Gastroesophageal sphincter (tissue), 4 donors: Measurements from ENCODE around the gene USP50. TPM values are rescaled to one million over a fixed set of nuclear protein-coding genes. Genes with fewer than 3 reads are reported as not detected.
"Not testable (repeated sequence)": the region's sequence is repeated elsewhere in the genome, so short reads cannot be mapped to it uniquely, and the experiment has no call there.

Experiments
- ATAC-seq: fragments of 150-250 bp; one replicate; pipeline ENCODE4 v1.9.1; 2016; ENCODE audit warnings: mild to moderate bottlenecking, moderate library complexity
- H3K27ac ChIP-seq, 4 donors: fragments of 200-600 bp; sonication (generic) in 3 of 4; 1 replicate in 3 of 4; 2 replicates in 1 of 4; pipeline ENCODE4 v1.5.1; 2016 to 2019
- H3K27me3 ChIP-seq: fragments of 200-600 bp; sonication (generic); one replicate; pipeline ENCODE4 v1.5.1; 2019
- H3K36me3 ChIP-seq, 2 donors: fragments of 200-600 bp; sonication (generic); one replicate each; pipeline ENCODE4 v1.5.1; 2019; ENCODE audit warnings: control low read depth in 1 of 2
- H3K4me1 ChIP-seq, 3 donors: fragments of 200-600 bp; sonication (generic); 1 replicate in 2 of 3; 2 replicates in 1 of 3; pipeline ENCODE4 v1.5.1; 2016 to 2019; ENCODE audit warnings: control low read depth in 2 of 3
- H3K4me3 ChIP-seq, 2 donors: fragments of 200-600 bp; sonication (generic); one replicate each; pipeline ENCODE4 v1.5.1; 2019; ENCODE audit warnings: mild to moderate bottlenecking in 1 of 2, moderate library complexity in 1 of 2
- H3K9me3 ChIP-seq, 3 donors: fragments of 200-600 bp; sonication (generic); one replicate each; pipeline ENCODE4 v1.5.1; 2017 to 2019; ENCODE audit warnings: control low read depth in 2 of 3
- CTCF ChIP-seq, 4 experiments: fragments of 200-600 bp in 2 of 4; fragments of 450-650 bp in 2 of 4; sonication (generic) in 1 of 4; IDR thresholded peaks; one replicate each; pipeline ENCODE4 v1.5.1; 2017 to 2019; ENCODE audit warnings: antibody characterized with exemption in 4 of 4, mild to moderate bottlenecking in 2 of 4, moderate library complexity in 2 of 4
- EP300 ChIP-seq: sonication (generic); formaldehyde crosslinking; IDR thresholded peaks from one replicate; pipeline ENCODE4 v1.6.1; 2017; ENCODE audit warnings: antibody characterized with exemption, mild to moderate bottlenecking
- POLR2A ChIP-seq, 2 donors: fragments of 450-650 bp; IDR thresholded peaks; one replicate each; pipeline ENCODE4 v1.6.1; 2017; ENCODE audit warnings: antibody characterized with exemption in 2 of 2, mild to moderate bottlenecking in 2 of 2, moderate library complexity in 1 of 2
- POLR2AphosphoS5 ChIP-seq: sonication (generic); formaldehyde crosslinking; IDR thresholded peaks from one replicate; pipeline ENCODE4 v1.6.1; 2017; ENCODE audit warnings: antibody characterized with exemption
- WGBS, 2 donors: methylation state at CpG; one replicate each; pipeline ENCODE4 v1.1.5; 2018; ENCODE audit warnings: low coverage in 1 of 2; 5-methylcytosine and 5-hydroxymethylcytosine counted together
- total RNA-seq, 4 donors: library from RNA; depleted of rRNA; stranded (reverse); fragments of >200 nt; gene quantifications; one replicate each; pipeline ENCODE4 v1.1.0, GENCODE V29; 2016

USP50 gene
- total RNA-seq, 4 donors from 2014 or later: 0.94 TPM; not detected in 3

- Histone ChIP-seq H3K36me3 (peaks cover 0 to 14% of the 10 kb centered on the region in 2 donors), H3K27me3 (no peaks in the 10 kb centered on the region), H3K9me3 (peaks cover 0 to 3% (median 0%) of the 10 kb centered on the region in 3 donors), H3K4me1 (no peaks in the 10 kb centered on the region), H3K4me3 (no peak overlapping the region), H3K27ac (no peak overlapping the region)
- TF ChIP-seq EP300 (no peak), CTCF (IDR thresholded peaks at IDR 0.05) (no peak), POLR2AphosphoS5 (no peak), POLR2A (IDR thresholded peaks at IDR 0.05) (no peak)
- no peak for ATAC-seq
Observed at GRCh38 chr15:50513001-50513400, 33.5 kb downstream of the USP50 start.

GRCh38 chr15:50506121-50506520, 40.3 kb downstream of the USP50 start:
- WGBS, 2 donors: 78 to 83% methylated on average over 5 to 7 of the region's 8 CpGs
- Histone ChIP-seq H3K4me1 (no peaks in the 10 kb centered on the region), H3K9me3 (no peaks in the 10 kb centered on the region), H3K27ac (no peak overlapping the region), H3K27me3 (no peaks in the 10 kb centered on the region), H3K36me3 (peaks cover 0 to 39% of the 10 kb centered on the region in 2 donors), H3K4me3 (no peak overlapping the region)
- no peak for TF ChIP-seq EP300
- no peak for TF ChIP-seq POLR2A (IDR thresholded peaks at IDR 0.05)
- TF ChIP-seq CTCF (IDR thresholded peaks at IDR 0.05): no peak
- no peak for TF ChIP-seq POLR2AphosphoS5
- no peak for ATAC-seq

- H3K4me1 ChIP-seq, H3K9me3 ChIP-seq, H3K27ac ChIP-seq, H3K27me3 ChIP-seq, H3K4me3 ChIP-seq, ATAC-seq: not testable (repeated sequence)
- WGBS, 2 donors: 94% methylated on average over 2 of the region's 2 CpGs; no CpG with 5 or more reads in 1 of the 2 donors
- H3K36me3 ChIP-seq: peaks cover under 1 to 41% of the 10 kb centered on the region in 2 donors
Observed at GRCh38 chr15:50505656-50506055, 40.8 kb downstream of the USP50 start.

- H3K36me3 ChIP-seq: peaks cover 2 to 66% of the 10 kb centered on the region in 2 donors
Observed at GRCh38 chr15:50503144-50503543, 43.3 kb downstream of the USP50 start.

GRCh38 chr15:50501815-50502214, 44.7 kb downstream of the USP50 start:
- ATAC-seq: no peak
- H3K27me3 ChIP-seq: no peaks in the 10 kb centered on the region
- WGBS, 2 donors: 93 to 94% methylated on average over 4 of the region's 4 CpGs
- H3K4me1 ChIP-seq: no peaks in the 10 kb centered on the region
- TF ChIP-seq EP300 (no peak), POLR2A (IDR thresholded peaks at IDR 0.05) (no peak), CTCF (IDR thresholded peaks at IDR 0.05) (no peak), POLR2AphosphoS5 (no peak)
- no peak overlapping the region for H3K27ac ChIP-seq
- no peak overlapping the region for H3K4me3 ChIP-seq
- peaks cover 2 to 78% of the 10 kb centered on the region in 2 donors for H3K36me3 ChIP-seq
- no peaks in the 10 kb centered on the region for H3K9me3 ChIP-seq

More at GRCh38 chr15:50503144-50503543, 43.3 kb downstream of the USP50 start:
- Histone ChIP-seq H3K27ac (no peak overlapping the region), H3K4me1 (no peaks in the 10 kb centered on the region), H3K27me3 (no peaks in the 10 kb centered on the region), H3K4me3 (no peak overlapping the region), H3K9me3 (no peaks in the 10 kb centered on the region)
- 88 to 93% methylated on average over 5 to 7 of the region's 7 CpGs for WGBS, 2 donors
- no peak for ATAC-seq
- TF ChIP-seq POLR2AphosphoS5 (no peak), POLR2A (IDR thresholded peaks at IDR 0.05) (no peak), EP300 (no peak), CTCF (IDR thresholded peaks at IDR 0.05) (no peak)
